ENCODE results near the gene ZNRF2.

Gene ZNRF2

DNA sequence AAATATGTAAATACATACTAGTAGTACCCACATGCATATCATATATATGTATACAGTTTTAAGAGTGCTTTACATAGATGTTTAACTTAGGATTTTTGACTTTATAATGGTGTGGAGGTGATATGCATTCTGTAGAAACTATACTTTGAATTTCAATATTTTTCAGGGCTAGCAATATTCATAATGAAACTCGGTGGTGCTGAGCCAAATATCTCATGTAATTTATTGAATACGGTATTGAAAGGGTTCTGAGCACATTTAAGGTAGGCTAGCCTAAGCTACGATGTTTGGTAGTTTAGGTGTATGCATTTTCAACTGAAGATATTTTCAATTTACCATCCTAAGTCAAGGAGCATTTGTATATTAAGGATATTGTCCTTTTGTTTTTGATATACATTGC lies 36.0 kb downstream of the ZNRF2 start:
- in situ Hi-C loops (cut with HindIII; ENCODE audit: low sequenced_read_pairs), result no loop called here

GRCh38 chr7:30321089-30321881 lies 36.9 kb downstream of the ZNRF2 start:
- in situ Hi-C loops (cut with HindIII; ENCODE audit: low sequenced_read_pairs), result no loop called here

DNA sequence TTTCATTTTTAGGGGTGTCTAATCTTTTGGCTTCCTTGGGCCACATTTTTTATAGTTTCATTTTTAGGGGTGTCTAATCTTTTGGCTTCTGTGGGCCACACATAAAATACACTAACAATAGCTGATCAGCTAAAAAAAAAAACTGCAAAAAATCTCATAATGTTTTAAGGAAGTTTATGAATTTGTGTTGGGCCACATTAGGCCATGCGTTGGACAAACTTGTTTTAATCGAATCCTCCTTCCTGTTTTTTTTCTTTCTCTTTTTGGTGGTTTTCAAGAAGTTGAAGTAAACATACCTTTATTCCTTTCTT lies 37.4 kb downstream of the ZNRF2 start:
- in situ Hi-C loops (cut with HindIII; ENCODE audit: low sequenced_read_pairs), result no loop called here

- in situ Hi-C loops (cut with HindIII; ENCODE audit: low sequenced_read_pairs), result no loop called here
These were observed 38.0 kb downstream of the ZNRF2 start for GRCh38 chr7:30322271-30323005.

DNA sequence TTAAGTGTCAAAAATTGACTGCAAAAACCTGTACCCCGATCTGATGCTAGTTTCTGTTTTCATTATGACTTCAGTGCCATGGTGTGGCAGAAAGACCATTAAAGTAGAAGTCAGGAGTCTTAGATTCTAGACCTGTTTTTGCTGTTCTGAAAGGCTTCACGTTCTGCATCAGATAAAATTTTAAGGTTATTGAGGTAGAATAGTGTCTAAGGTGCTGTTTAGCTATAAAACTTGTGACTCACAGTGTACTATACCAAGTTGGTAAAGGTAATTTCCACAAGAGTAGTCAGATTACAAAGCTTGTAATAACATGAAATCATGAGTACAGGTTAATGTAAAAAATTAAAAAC lies 38.6 kb downstream of the ZNRF2 start:
- in situ Hi-C loops (cut with HindIII; ENCODE audit: low sequenced_read_pairs), result no loop called here

- in situ Hi-C loops (cut with HindIII; ENCODE audit: low sequenced_read_pairs), result no loop called here
These were observed 43.4 kb downstream of the ZNRF2 start for GRCh38 chr7:30327813-30328212.

- in situ Hi-C loops (cut with HindIII; ENCODE audit: low sequenced_read_pairs), result no loop called here
These were observed 44.0 kb downstream of the ZNRF2 start for GRCh38 chr7:30328381-30328780.

DNA sequence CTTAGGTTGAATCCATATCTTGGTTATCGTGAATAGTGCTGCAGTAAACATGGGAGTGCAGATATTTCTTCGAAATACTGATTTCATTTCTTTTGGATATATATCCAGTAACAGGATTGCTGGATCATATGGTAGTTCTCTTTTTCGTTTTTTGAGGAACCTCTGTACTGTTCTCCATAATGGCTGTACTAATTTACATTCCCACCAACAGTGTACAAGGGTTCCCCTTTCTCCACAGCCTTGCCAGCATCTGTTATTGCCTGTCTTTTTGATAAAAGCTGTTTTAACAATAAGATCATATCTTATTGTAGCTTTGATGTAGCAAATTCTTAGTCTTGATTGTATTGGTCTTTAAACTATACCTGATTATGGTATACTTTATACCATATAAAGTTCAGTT lies 45.3 kb downstream of the ZNRF2 start:
- in situ Hi-C loops (cut with HindIII; ENCODE audit: low sequenced_read_pairs), result no loop called here

DNA sequence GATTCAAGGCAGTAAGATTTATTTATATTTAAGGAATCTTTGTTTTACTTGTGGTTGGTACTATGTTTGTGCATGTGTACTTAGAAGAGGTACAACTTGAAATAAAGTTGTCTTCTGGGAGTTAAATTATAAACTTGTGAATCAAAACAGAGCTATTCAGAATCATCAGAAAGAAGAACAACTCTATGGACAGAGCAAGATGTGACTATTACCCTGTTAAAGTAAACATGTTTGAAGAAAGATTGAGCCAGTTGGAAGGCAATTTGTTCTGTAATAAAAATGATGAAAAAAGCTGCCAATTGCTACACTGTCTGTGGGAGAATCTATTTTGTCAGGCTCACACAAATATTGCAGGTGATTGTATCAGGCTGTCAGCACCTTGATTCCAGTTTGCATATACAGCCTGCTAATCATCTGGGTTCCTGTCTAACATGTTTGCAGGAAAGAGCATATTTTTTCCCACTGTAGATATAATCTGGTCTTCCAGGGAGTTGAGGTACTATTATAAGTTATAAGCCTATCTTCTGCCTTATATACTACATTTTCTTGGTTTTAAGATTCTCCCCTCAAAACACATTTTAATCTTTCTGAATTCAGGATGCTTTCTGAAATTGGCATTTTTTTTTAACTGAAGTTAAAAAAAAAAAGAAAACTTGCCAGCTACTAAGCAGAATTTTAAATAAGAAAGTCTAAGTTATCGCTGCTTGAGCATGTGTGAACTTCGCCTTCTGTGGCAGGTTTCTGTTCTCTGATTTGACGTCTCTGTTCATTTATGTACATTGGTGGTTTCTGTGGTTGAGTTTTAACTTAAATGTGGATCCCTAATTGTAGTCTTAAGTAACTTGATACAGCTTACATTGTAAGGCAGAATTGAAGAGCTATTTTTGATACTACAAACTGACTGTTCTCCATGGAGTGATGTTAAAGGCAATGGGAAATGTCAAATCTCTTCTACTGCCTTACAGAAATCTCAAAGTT lies 46.0 kb downstream of the ZNRF2 start:
- in situ Hi-C loops (cut with HindIII; ENCODE audit: low sequenced_read_pairs), result no loop called here

DNA sequence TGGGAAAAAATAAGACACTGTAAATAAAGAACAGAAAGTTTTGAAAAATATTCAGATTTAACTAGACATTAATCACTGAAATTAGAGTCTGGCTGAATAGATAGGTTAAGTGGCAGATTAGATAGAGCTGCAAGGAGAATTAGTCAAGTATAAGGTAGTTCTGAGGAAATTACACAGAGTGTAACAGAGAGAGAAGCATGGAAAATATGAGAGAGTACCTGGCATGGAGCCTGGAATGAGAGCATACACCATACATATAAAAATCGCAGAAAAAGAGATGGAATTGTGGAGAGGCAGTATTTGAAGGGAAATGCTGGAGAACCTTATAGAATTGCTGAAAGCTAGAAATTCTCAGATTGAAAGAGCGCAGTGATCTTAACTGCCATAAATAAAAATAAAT lies 46.9 kb downstream of the ZNRF2 start:
- in situ Hi-C loops (cut with HindIII; ENCODE audit: low sequenced_read_pairs), result no loop called here

DNA sequence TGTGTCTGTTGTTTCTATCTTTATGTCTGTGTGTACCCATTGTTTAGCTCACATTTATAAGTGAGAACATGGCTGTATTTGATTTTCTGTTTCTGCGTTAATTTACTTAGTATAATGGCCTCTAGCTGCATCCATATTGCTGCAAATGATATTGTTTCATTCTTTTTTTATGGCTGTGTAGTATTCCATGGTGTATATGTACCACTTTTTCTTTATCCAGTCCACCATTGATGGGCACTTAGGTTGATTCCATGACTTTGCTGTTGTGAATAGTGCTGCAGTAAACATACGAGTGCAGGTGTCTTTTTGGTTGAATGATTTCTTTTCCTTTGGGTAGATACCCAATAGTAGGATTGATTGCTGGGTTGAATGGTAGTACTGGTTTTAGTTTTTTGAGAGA lies 48.2 kb downstream of the ZNRF2 start:
- in situ Hi-C loops (cut with HindIII; ENCODE audit: low sequenced_read_pairs), result no loop called here

DNA sequence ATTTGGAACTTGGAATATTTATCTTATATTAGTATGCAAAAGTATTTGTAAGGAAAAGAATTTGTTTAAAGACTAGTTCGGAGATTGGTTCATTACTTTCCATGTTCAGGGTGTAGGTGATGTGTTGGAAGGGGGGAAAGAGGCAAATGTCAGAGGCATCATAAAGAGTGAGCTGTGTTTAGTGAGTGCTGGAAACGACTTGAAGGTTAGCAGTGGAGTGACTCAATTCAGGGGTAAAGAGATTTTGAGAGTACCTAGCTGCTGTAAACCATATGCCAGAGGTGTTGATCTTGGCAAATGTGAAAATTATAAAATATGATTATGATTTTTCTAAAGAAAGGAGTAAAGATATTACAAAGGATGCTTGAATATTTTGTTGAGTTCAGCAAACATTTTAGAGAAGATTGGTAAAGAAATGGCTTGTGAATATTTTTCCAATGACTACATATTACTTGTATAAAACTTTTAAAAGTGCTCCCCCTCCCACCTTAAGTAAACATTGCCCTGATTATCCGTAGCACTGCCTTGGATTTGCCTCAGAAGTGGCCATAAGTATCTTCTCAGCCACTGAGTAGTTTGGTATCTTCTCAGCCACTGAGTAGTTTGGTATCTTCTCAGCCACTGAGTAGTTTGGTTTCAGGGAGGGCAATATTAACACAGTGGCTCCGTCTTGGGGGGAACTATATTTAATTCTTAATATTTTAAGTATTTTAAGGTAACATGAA lies 51.5 kb downstream of the ZNRF2 start:
- in situ Hi-C loops (cut with HindIII; ENCODE audit: low sequenced_read_pairs), result no loop called here

DNA sequence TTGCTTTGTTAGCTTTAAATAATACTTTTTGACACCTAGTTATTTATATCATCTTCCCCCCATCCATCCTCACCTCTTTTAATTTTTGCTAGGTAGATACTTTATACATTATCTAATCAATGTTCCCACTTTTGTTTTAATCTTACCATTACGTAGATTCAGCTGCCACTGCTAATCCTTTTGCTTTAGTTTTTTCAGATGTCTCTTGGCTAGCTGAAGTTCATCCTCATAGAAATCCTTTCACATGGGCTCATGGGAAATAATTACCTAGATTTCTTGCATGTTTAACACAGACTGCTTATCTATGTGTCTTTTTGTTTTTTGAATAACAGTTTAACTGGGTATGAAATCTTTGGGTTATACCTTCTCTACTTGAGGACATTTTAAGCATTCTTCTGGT lies 60.1 kb downstream of the ZNRF2 start:
- in situ Hi-C loops (cut with HindIII; ENCODE audit: low sequenced_read_pairs), result no loop called here

- in situ Hi-C loops (cut with HindIII; ENCODE audit: low sequenced_read_pairs), result no loop called here
These were observed 63.1 kb downstream of the ZNRF2 start for GRCh38 chr7:30347226-30348082.

- in situ Hi-C loops (cut with HindIII; ENCODE audit: low sequenced_read_pairs), result no loop called here
These were observed 63.7 kb downstream of the ZNRF2 start for GRCh38 chr7:30348083-30348560.

DNA sequence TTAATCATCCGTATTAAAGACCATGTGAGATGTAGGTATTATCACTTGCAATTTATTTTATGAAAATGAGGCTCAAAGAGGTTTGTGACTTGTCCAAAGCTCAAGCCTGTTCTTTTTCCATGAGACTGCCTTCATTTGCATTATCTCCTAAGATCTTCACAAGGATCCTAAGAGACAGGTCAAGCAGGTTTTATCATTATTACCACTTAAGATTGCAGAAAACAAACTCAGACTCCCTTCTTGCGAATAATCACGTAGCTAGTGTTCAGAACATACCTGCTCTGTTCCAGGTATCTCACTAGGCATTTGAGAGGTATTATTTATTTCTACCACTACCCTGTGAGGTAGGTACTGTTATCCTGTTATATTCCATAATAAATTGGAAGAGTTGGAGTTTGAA lies 64.8 kb downstream of the ZNRF2 start:
- in situ Hi-C loops (cut with HindIII; ENCODE audit: low sequenced_read_pairs), result no loop called here

- in situ Hi-C loops (cut with HindIII; ENCODE audit: low sequenced_read_pairs), result no loop called here
These were observed 65.4 kb downstream of the ZNRF2 start for GRCh38 chr7:30349816-30350215.

DNA sequence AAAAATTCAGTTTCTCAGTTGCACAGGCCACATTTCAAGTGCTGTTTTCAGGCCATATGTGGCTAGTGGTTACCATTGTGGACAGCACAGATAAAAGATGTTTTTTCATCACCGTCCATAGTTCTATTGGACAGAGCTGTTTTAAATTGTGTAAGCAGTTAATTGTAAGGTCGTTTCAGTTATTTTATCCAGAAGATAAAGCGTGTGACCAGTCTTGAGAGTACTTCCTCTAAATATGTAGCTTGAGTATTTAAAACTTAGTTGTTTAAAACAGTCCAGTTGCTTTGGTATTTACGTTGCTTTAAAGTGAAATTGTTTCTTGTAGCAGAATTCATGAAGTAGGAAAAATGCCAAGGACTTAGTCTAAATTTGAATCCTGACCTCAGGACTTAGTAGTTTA lies 66.9 kb downstream of the ZNRF2 start:
- in situ Hi-C loops (cut with HindIII; ENCODE audit: low sequenced_read_pairs), result no loop called here

- in situ Hi-C loops (cut with HindIII; ENCODE audit: low sequenced_read_pairs), result no loop called here
These were observed 67.3 kb downstream of the ZNRF2 start for GRCh38 chr7:30351724-30352123.

DNA sequence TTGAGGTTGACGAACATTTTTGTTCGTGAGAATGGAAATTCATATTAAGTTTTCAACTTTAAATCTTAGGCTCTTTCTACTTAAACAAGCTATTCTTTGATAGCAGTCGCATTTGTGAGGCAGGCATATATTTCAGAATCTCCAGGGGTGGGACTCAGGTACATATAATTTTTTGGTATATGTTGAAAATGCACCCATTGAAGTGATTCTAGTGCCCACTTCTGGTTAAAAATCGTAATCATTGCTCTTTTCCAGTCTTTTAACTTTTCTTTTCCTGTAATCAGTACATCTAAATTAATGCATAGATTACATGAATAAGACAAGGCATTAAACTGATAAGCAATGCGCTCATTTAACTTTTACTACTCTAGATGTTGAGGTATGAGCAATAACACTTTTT lies 67.8 kb downstream of the ZNRF2 start:
- in situ Hi-C loops (cut with HindIII; ENCODE audit: low sequenced_read_pairs), result no loop called here

All from endothelial cell of hepatic sinusoid (primary cell).